Liver (tissue), 9 donors: ENCODE data around the gene SNTA1. TPM values are rescaled to one million over a fixed set of nuclear protein-coding genes. Genes with fewer than 3 reads are reported as not detected.
A peak's percentile ranks its signal among the peaks of the same experiment; 100 is the strongest.

Experiments used
- DNase-seq: peaks from one replicate; pipeline ENCODE4 v3.0.0-alpha.2; 2017; ENCODE audit warnings: low spot score
- H3K27ac ChIP-seq, 2 donors: one replicate each; pipeline ENCODE4 v1.7.0; 2013; ENCODE audit warnings: inconsistent platforms in 2 of 2, low read length in 2 of 2, control low read depth in 1 of 2, low read depth in 1 of 2, mild to moderate bottlenecking in 1 of 2
- H3K27me3 ChIP-seq, 4 donors: one replicate each; pipeline versions ENCODE4 v1.6.1 to v1.7.0; 2013; ENCODE audit warnings: low read length in 3 of 4, inconsistent platforms in 1 of 4, mild to moderate bottlenecking in 1 of 4, moderate library complexity in 1 of 4; ENCODE audit not compliant: control insufficient read depth in 4 of 4, insufficient read depth in 4 of 4
- H3K36me3 ChIP-seq, 4 donors: one replicate each; pipeline versions ENCODE4 v1.6.1 to v1.7.0; 2013; ENCODE audit warnings: low read length in 3 of 4, mild to moderate bottlenecking in 3 of 4, low read depth in 1 of 4, moderate library complexity in 1 of 4; ENCODE audit not compliant: control insufficient read depth in 4 of 4, insufficient read depth in 3 of 4
- H3K4me1 ChIP-seq, 4 donors: one replicate each; pipeline versions ENCODE4 v1.6.1 to v1.7.0; 2013; ENCODE audit warnings: low read length in 3 of 4, mild to moderate bottlenecking in 3 of 4, moderate library complexity in 1 of 4; ENCODE audit not compliant: control insufficient read depth in 4 of 4, insufficient read depth in 4 of 4
- H3K4me3 ChIP-seq, 3 donors: one replicate each; pipeline versions ENCODE4 v1.6.1 to v1.7.0; 2013; ENCODE audit warnings: low read length in 3 of 3, control low read depth in 1 of 3, low read depth in 1 of 3, mild to moderate bottlenecking in 1 of 3
- H3K9ac ChIP-seq, 2 donors: one replicate each; pipeline ENCODE4 v1.7.0; 2013; ENCODE audit warnings: low read length in 2 of 2, mild to moderate bottlenecking in 2 of 2, moderate library complexity in 2 of 2, control low read depth in 1 of 2, low read depth in 1 of 2
- H3K9me3 ChIP-seq, 4 donors: one replicate each; pipeline versions ENCODE4 v1.6.1 to v1.7.0; 2013; ENCODE audit warnings: low read length in 3 of 4; ENCODE audit not compliant: control insufficient read depth in 4 of 4
- ATF3 ChIP-seq: IDR thresholded peaks from 2 replicates; pipeline ENCODE4 v1.6.1; 2016; ENCODE audit warnings: antibody characterized with exemption
- CTCF ChIP-seq: fragments of 150-350 bp; IDR thresholded peaks from 2 replicates; pipeline ENCODE4 v1.5.1; 2017; ENCODE audit warnings: improper control_type of control experiment, low read depth, low read length; ENCODE audit not compliant: missing input control
- EGR1 ChIP-seq, 2 donors: IDR thresholded peaks; 2 replicates each; pipeline ENCODE4 v1.6.1; 2016 to 2018; ENCODE audit warnings: antibody characterized with exemption in 2 of 2, low read depth in 2 of 2
- FOXA1 ChIP-seq: IDR thresholded peaks from 2 replicates; pipeline ENCODE4 v1.6.1; 2016; ENCODE audit warnings: antibody characterized with exemption
- FOXA2 ChIP-seq: IDR thresholded peaks from 2 replicates; pipeline ENCODE4 v1.6.1; 2016; ENCODE audit warnings: antibody characterized with exemption
- GABPA ChIP-seq, 2 donors: IDR thresholded peaks in 1 of 2; conservative IDR thresholded peaks in 1 of 2; 2 replicates each; pipeline ENCODE4 v1.6.1; 2016; ENCODE audit warnings: antibody characterized with exemption in 2 of 2, mild to moderate bottlenecking in 1 of 2, moderate library complexity in 1 of 2
- HNF4A ChIP-seq, 2 donors: conservative IDR thresholded peaks; 2 replicates each; pipeline ENCODE4 v1.6.1; 2016; ENCODE audit warnings: antibody characterized with exemption in 2 of 2, mild to moderate bottlenecking in 2 of 2
- HNF4G ChIP-seq: IDR thresholded peaks from 2 replicates; pipeline ENCODE4 v1.6.1; 2016; ENCODE audit warnings: antibody characterized with exemption
- JUND ChIP-seq, 2 donors: IDR thresholded peaks; 2 replicates each; pipeline ENCODE4 v1.6.1; 2016; ENCODE audit warnings: antibody characterized with exemption in 2 of 2
- MAX ChIP-seq: IDR thresholded peaks from 2 replicates; pipeline ENCODE4 v1.6.1; 2016; ENCODE audit warnings: antibody characterized with exemption
- RAD21 ChIP-seq, 2 donors: IDR thresholded peaks; 2 replicates each; pipeline ENCODE4 v1.6.1; 2016; ENCODE audit warnings: antibody characterized with exemption in 2 of 2, mild to moderate bottlenecking in 2 of 2
- REST ChIP-seq: IDR thresholded peaks from 2 replicates; pipeline ENCODE4 v1.6.1; 2016; ENCODE audit warnings: antibody characterized with exemption, mild to moderate bottlenecking
- RXRA ChIP-seq, 2 donors: IDR thresholded peaks; 2 replicates each; pipeline ENCODE4 v1.6.1; 2017 to 2018; ENCODE audit warnings: antibody characterized with exemption in 2 of 2, mild to moderate bottlenecking in 1 of 2
- SP1 ChIP-seq: IDR thresholded peaks from 2 replicates; pipeline ENCODE4 v1.6.1; 2018; ENCODE audit warnings: antibody characterized with exemption, mild to moderate bottlenecking
- YY1 ChIP-seq: IDR thresholded peaks from 2 replicates; pipeline ENCODE4 v1.6.1; 2016; ENCODE audit warnings: antibody characterized with exemption, mild to moderate bottlenecking
- ZBTB33 ChIP-seq: IDR thresholded peaks from 2 replicates; pipeline ENCODE4 v1.6.1; 2016; ENCODE audit warnings: antibody characterized with exemption
- WGBS: extraction: QIAGEN DNeasy Blood & Tissue Kit; methylation state at CpG from one replicate; pipeline ENCODE4 v1.1.7; 2013; 5-methylcytosine and 5-hydroxymethylcytosine counted together
- polyA plus RNA-seq, 2 donors: library from polyadenylated mRNA; stranded (reverse) in 1 of 2; unstranded in 1 of 2; fragments of 200-250 nt in 1 of 2; fragments of >200 nt in 1 of 2; fragmentation: Nextera tagmentation in 1 of 2; extraction: Ambion mirVana in 1 of 2; gene quantifications; one replicate each; pipeline versions ENCODE4 v1.2.1 to v1.2.3, GENCODE V29; 2013 to 2015
- total RNA-seq, 2 donors: library from RNA; depleted of rRNA; stranded (reverse); fragments of >200 nt; gene quantifications; one replicate each; pipeline ENCODE4 v1.2.3, GENCODE V29; 2014
- donor health status: healthy.
- donor health status: healthy.
- donor health status: healthy.
- donor health status: healthy.
- donor health status: healthy.

SNTA1 gene
- total and polyA plus RNA-seq, 4 donors, result 3.8 to 9.6 (median 6.9) TPM

GRCh38 chr20:33474963-33475362, 31.4 kb upstream of the SNTA1 start:
- Histone ChIP-seq H3K36me3 (no peaks in the 10 kb centered on the region), H3K9ac (no peak overlapping the region), H3K4me3 (no peak overlapping the region), H3K27me3 (no peaks in the 10 kb centered on the region), H3K4me1 (peaks cover 0 to 2% (median 0%) of the 10 kb centered on the region in 4 donors), H3K27ac (no peak overlapping the region), H3K9me3 (no peaks in the 10 kb centered on the region)
- TF ChIP-seq SP1, result no peak
- TF ChIP-seq GABPA (IDR thresholded peaks at IDR 0.05 in 1 of 2, conservative IDR thresholded peaks at IDR 0.05 in 1 of 2), result no peak
- no peak for TF ChIP-seq ATF3
- no peak for TF ChIP-seq CTCF
- no peak for TF ChIP-seq RXRA (IDR thresholded peaks at IDR 0.05)
- no peak for TF ChIP-seq HNF4G
- no peak for TF ChIP-seq ZBTB33
- no peak for TF ChIP-seq EGR1 (IDR thresholded peaks at IDR 0.05; ENCODE audit: low read depth in 2 of 2)
- TF ChIP-seq JUND (IDR thresholded peaks at IDR 0.05), result no peak
- TF ChIP-seq FOXA1, result no peak
- TF ChIP-seq YY1, result no peak
- TF ChIP-seq HNF4A (conservative IDR thresholded peaks at IDR 0.05), result no peak
- TF ChIP-seq FOXA2, result no peak
- TF ChIP-seq REST, result no peak
- no peak for TF ChIP-seq RAD21 (IDR thresholded peaks at IDR 0.05)
- DNase-seq, result no peak
- WGBS, result 89% methylated on average over 11 of the region's 11 CpGs

GRCh38 chr20:33474097-33474873, 30.7 kb upstream of the SNTA1 start:
- WGBS, result 87% methylated on average over 7 of the region's 7 CpGs
- no peak overlapping the region for H3K27ac ChIP-seq
- peak in 1 of 2 donors; percentile 19 for TF ChIP-seq HNF4A (conservative IDR thresholded peaks at IDR 0.05)
- TF ChIP-seq MAX, result no peak

More at GRCh38 chr20:33474097-33474873, 30.7 kb upstream of the SNTA1 start:
- Histone ChIP-seq H3K36me3 (no peaks in the 10 kb centered on the region), H3K4me1 (peaks cover 0 to 2% (median 0%) of the 10 kb centered on the region in 4 donors), H3K9me3 (no peaks in the 10 kb centered on the region), H3K27me3 (no peaks in the 10 kb centered on the region), H3K4me3 (no peak overlapping the region), H3K9ac (no peak overlapping the region)
- no peak for DNase-seq
